HG03066 (cell line): ENCODE results near the gene DNAJC9.

Source experiments
- ATAC-seq: cut with Tn5 transposase; IDR thresholded peaks from one replicate; pipeline ENCODE4 v1.9.1; 2021; ENCODE audit warnings: low read depth; ENCODE audit not compliant: unreplicated experiment

Gene DNAJC9

GRCh38 chr10:73205081-73205480 lies 42.0 kb downstream of the DNAJC9 start:
- ATAC-seq: no peak
